Retinal pigment epithelial cell (primary cell): ENCODE measurements around the gene DOC2A.

Source experiments
- DNase-seq: peaks from one replicate; pipeline ENCODE4 v3.0.0-alpha.2; 2010; ENCODE audit warnings: low read depth
- H3K4me3 ChIP-seq: 2 replicates; pipeline ENCODE4 v1.5.1; 2011; ENCODE audit warnings: mild to moderate bottlenecking, low read length, control low read depth, moderate library complexity
- TF ChIP-seq, protein P1 (sequence below): conservative IDR thresholded peaks from 2 replicates; pipeline ENCODE4 v1.5.1; 2011; ENCODE audit warnings: low read depth, low read length, control low read depth, inconsistent platforms

Gene DOC2A

DNA sequence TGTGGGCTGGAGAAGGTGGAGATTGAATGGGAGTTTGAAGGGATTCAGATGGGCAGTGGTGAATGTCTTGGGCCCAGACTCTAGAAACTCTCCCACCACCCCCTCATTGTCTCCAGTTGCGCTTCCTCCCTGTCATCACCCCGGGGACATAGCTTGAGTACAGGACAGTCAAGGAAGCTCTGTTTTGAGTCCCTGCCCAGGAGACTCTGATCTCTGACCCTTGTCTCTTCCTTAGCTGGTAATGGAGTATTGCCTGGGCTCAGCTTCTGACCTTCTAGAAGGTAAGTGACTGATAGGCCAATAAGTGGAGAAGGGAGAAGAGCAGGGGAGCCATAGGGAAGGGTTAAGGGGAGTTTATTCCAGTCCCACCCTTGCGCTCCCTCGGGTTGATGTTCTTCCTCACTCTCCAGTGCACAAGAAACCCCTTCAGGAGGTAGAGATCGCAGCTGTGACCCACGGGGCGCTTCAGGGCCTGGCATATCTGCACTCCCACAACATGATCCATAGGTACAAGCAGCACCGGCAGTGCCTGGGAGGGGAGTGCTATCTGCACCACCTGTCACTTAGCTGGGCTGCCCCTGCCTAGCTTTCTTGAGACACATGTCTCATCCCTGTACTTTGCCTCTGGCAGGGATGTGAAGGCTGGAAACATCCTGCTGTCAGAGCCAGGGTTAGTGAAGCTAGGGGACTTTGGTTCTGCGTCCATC, 32.1 kb downstream of the DOC2A start:
- no peak overlapping the region for H3K4me3 ChIP-seq
- DNase-seq, result no peak
- TF ChIP-seq, protein P1, sequence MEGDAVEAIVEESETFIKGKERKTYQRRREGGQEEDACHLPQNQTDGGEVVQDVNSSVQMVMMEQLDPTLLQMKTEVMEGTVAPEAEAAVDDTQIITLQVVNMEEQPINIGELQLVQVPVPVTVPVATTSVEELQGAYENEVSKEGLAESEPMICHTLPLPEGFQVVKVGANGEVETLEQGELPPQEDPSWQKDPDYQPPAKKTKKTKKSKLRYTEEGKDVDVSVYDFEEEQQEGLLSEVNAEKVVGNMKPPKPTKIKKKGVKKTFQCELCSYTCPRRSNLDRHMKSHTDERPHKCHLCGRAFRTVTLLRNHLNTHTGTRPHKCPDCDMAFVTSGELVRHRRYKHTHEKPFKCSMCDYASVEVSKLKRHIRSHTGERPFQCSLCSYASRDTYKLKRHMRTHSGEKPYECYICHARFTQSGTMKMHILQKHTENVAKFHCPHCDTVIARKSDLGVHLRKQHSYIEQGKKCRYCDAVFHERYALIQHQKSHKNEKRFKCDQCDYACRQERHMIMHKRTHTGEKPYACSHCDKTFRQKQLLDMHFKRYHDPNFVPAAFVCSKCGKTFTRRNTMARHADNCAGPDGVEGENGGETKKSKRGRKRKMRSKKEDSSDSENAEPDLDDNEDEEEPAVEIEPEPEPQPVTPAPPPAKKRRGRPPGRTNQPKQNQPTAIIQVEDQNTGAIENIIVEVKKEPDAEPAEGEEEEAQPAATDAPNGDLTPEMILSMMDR, result no peak

GRCh38 chr16:29978081-29978480, 32.7 kb downstream of the DOC2A start:
- H3K4me3 ChIP-seq, result no peak overlapping the region
- no peak for DNase-seq
- TF ChIP-seq, protein P1, result no peak

DNA sequence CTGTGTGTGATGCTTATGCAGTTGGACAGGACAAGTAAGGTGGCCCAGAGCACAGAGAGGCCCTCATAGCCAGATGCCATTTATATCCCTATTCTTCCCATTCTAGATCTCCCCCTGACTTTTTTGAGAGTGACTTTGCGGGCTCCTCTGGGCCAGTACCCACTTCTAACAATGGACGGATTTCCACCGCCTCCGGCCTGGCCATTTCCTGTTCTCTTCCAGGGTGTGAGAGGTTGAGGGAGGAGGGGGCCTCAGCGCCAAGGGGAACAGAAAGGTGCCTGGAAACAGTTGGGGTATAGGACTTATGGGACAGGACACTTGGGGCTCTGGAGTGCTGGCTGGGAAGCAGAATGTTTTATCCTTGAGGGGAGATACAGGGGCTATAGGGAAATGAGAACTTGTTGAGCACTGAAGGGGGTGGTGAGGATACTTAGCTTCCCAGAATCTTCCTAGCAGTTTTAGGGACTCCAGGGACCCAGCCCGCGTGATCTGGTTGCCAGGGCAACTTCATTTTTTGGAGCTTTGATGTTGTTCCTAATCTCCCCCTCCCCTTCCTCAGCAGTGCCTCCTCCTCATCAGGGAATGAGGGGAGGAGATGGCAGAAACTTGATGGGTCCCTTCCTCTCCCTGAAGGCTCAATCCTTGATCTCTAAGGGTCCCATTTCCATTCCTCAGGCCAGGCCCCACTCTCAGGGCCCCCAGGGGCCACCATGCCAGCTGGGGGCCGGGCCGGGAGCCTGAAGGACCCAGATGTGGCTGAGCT, 33.6 kb downstream of the DOC2A start:
- no peak overlapping the region for H3K4me3 ChIP-seq
- TF ChIP-seq, protein P1, result no peak
- no peak for DNase-seq

- TF ChIP-seq, protein P1, result no peak
- peak overlapping the region; percentile 94 for H3K4me3 ChIP-seq
- DNase-seq, result no peak
These were observed 34.9 kb downstream of the DOC2A start for GRCh38 chr16:29975811-29976511.

DNA sequence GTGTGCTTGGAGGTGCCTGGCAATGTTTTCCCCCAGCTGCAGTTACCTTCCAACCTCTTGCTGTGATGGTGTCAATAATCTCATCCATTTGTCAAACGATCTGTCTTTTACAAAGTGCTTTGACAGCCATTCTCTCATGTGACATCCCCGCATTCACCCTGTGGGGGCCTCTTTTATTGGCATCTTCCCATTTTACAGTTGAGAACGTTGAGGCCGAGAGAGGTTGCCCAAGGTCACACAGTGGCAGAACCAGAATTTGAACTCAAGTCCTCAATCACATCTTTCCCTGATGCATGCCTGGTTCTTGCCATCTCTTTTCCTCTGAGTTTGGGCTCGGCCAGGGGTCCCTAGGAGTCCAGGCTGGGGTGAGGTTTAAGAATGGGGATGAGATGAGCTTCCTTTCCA, 35.7 kb downstream of the DOC2A start:
- H3K4me3 ChIP-seq, result peak overlapping the region; percentile 94
- TF ChIP-seq, protein P1, result no peak

DNA sequence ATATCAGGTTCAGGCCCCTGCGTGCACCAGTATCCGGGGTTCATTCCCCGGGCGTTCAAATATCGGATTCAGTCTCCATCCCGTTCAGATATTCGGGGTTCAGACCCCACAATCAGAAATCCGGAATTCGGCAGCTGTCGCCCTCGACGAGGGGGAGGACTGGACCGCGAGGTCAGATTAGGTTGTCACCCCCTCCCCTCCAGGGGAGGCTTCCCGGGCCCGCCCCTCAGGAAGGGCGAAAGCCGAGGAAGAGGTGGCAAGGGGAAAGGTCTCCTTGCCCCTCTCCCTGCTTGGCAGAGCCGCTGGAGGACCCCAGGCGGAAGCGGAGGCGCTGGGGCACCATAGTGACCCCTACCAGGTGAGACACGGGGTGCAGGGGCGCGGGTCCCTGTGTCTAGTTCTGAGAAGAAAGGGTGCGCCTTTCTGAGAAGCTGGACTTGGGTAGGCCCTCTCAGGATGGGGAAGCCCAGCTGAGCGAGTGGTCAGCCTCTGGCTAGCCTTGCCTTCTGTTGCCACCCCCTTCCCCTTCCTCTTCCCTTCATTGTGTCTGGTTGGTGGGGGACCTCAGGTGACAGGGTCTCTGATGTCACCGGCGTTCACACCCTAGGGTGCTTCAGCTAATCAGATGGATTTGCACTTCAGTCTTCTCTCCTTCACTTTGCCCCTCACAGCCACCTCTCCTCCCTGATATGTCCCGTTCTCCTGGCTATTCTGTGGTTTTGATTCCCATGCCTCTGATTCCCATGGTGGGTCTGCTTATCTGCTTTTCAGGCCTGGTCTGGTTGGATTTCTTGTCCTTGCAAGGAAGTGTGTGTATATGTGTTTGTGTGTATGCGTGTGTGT, 36.3 kb downstream of the DOC2A start:
- TF ChIP-seq, protein P1, result no peak
- peak overlapping the region; percentile 94 for H3K4me3 ChIP-seq
- DNase-seq, result no peak

More for the DNA sequence above, 35.7 kb downstream of the DOC2A start:
- DNase-seq, result no peak
